GM12878 (cell line): ENCODE results near the gene ILRUN.

Source experiments
- EED ChIP-seq: sonication (generic); IDR thresholded peaks from 2 replicates; pipeline ENCODE4 v1.6.1; 2016; ENCODE audit warnings: antibody characterized with exemption, low read depth
- GABPA ChIP-seq: IDR thresholded peaks from 2 replicates; pipeline ENCODE4 v1.6.1; 2014; ENCODE audit warnings: antibody characterized with exemption, low read depth, mild to moderate bottlenecking, inconsistent platforms
- SPI1 ChIP-seq: IDR thresholded peaks from 2 replicates; pipeline ENCODE4 v1.6.1; 2011; ENCODE audit warnings: low read depth, mild to moderate bottlenecking, low read length, moderate library complexity, borderline replicate concordance; ENCODE audit not compliant: insufficient read depth
- TARDBP ChIP-seq: IDR thresholded peaks from 2 replicates; pipeline ENCODE4 v1.6.1; 2016; ENCODE audit warnings: borderline replicate concordance
- ZNF622 ChIP-seq: fragments of 450-650 bp; IDR thresholded peaks from 2 replicates; pipeline ENCODE4 v1.6.1; 2017; ENCODE audit warnings: mild to moderate bottlenecking, inconsistent platforms

DNA sequence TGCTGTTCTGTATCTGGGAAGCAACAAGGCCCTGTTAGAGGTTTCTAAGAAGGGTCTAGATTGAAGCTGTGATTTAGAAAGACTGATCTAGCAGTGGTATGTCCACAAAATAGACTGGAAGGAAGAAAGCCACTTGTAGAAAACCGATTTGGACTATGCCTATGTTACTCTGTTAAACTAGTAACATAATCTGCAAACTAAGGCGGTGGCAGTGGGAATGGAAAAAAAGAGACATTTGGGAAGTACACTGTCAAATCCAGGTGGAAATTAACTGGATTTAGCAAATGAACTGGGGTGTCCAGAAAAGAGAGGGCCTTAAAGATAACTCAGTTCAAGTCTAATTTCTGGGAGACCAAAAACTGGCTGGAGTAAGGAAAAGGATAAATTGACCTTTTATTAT lies 11.6 kb downstream of the ILRUN start:
- TF ChIP-seq ZNF622 (no peak), TARDBP (no peak), SPI1 (no peak), EED (no peak), GABPA (no peak)
